ENCODE data around the gene PLK3. TPM values are rescaled to one million over a fixed set of nuclear protein-coding genes. Genes with fewer than 3 reads are reported as not detected.

PLK3 gene
- total and polyA plus RNA-seq, 2 donors from 2014 or later = 4.4 to 24.3 TPM

DNA sequence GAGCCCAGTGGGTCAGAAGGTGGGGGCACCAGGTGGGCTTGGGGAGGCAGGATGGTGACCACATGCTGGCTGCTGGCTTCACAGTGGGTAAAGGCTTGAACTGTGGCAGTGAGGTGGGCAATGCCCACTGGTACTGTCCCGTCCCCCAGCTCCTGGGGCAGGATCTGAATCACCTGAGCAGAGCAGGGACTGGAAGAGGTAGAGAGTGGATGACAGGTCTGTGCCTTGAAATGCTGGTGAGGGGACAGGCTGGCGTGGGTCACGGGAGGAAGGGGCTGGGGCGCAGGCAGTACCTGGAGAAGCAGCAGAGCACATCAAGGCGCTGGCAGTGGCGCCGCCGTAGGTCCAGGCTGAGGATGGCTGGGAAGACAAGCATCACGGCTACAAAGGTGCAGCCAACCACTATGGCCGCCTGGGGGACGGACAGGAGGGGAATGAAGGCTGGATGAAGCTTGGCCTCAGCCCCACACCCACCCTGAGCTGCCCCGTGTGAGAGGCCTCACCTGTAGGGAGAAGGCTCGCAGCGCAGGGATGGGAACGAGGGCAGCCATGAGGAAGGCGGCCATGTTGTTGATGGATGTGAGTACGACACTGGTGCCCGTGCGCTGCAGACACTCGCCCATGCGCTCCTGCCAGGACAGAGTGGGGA lies 27.9 kb downstream of the PLK3 start:
- H3K4me1 ChIP-seq (ENCODE audit: control insufficient read depth in 2 of 3, insufficient read depth in 2 of 3, low read depth in 1 of 3, low read length in 3 of 3) = no peaks in the 10 kb centered on the region
- H3K27ac ChIP-seq (ENCODE audit: low read depth in 2 of 2, low read length in 2 of 2) = no peak overlapping the region
- H3K36me3 ChIP-seq (ENCODE audit: control insufficient read depth in 2 of 3, insufficient read depth in 3 of 3, low read length in 3 of 3) = no peaks in the 10 kb centered on the region
- H3K27me3 ChIP-seq (ENCODE audit: control insufficient read depth, insufficient read depth, low read length) = no peaks in the 10 kb centered on the region
- no peak overlapping the region for H3K9ac ChIP-seq (ENCODE audit: low read length in 3 of 3)
- no peaks in the 10 kb centered on the region for H3K9me3 ChIP-seq (ENCODE audit: control insufficient read depth in 2 of 3, insufficient read depth in 1 of 3, low read length in 3 of 3)
- DNase-seq (no peak), FAIRE-seq (no peak)
- H3K4me3 ChIP-seq (ENCODE audit: low read length in 3 of 3) = no peak overlapping the region
- intact Hi-C loops (cut with DNase I) = no loop called here
- TF ChIP-seq CTCF (IDR thresholded peaks at IDR 0.05; ENCODE audit: borderline replicate concordance, extremely low read depth, insufficient read depth) = no peak

DNA sequence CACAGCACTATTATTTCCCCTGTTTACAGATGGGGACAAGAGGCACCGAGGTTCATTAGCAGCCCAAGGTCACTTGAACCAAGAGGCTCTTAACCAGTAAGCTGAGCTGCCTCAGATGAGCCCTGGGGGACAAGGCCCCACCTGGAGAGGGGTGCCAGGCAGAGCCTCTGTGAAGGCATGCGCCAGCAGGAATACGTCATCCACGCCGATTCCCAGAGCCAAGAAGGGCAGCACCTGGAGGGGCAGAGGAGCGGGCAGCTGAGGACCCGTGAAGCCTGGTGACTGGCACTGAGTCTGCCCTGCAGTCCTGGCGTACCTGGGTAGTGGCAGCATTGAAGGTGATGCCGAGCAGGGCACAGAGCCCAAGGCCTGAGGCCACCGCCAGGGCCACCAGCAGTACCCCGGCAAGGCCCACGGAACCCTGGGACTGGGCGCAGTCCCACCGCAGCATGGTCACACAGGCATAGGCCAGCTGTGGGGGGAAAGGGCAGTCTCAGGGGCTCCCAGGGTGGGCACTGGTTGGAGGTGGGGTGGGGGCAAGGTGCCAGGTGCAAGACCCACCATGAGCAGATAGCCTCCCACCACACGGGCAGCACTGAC lies 28.8 kb downstream of the PLK3 start:
- peak in 1 of 5 donors; percentile 64 for DNase-seq
- no peak for TF ChIP-seq CTCF (IDR thresholded peaks at IDR 0.05; ENCODE audit: borderline replicate concordance, extremely low read depth, insufficient read depth)
- no peak overlapping the region for H3K4me3 ChIP-seq (ENCODE audit: low read length in 3 of 3)
- H3K4me1 ChIP-seq (ENCODE audit: control insufficient read depth in 2 of 3, insufficient read depth in 2 of 3, low read depth in 1 of 3, low read length in 3 of 3) = no peaks in the 10 kb centered on the region
- no peaks in the 10 kb centered on the region for H3K36me3 ChIP-seq (ENCODE audit: control insufficient read depth in 2 of 3, insufficient read depth in 3 of 3, low read length in 3 of 3)
- H3K27me3 ChIP-seq (ENCODE audit: control insufficient read depth, insufficient read depth, low read length) = no peaks in the 10 kb centered on the region
- H3K9me3 ChIP-seq (ENCODE audit: control insufficient read depth in 2 of 3, insufficient read depth in 1 of 3, low read length in 3 of 3) = no peaks in the 10 kb centered on the region
- no peak for FAIRE-seq
- no peak overlapping the region for H3K9ac ChIP-seq (ENCODE audit: low read length in 3 of 3)
- no peak overlapping the region for H3K27ac ChIP-seq (ENCODE audit: low read depth in 2 of 2, low read length in 2 of 2)
- intact Hi-C loops (cut with DNase I) = no loop called here

DNA sequence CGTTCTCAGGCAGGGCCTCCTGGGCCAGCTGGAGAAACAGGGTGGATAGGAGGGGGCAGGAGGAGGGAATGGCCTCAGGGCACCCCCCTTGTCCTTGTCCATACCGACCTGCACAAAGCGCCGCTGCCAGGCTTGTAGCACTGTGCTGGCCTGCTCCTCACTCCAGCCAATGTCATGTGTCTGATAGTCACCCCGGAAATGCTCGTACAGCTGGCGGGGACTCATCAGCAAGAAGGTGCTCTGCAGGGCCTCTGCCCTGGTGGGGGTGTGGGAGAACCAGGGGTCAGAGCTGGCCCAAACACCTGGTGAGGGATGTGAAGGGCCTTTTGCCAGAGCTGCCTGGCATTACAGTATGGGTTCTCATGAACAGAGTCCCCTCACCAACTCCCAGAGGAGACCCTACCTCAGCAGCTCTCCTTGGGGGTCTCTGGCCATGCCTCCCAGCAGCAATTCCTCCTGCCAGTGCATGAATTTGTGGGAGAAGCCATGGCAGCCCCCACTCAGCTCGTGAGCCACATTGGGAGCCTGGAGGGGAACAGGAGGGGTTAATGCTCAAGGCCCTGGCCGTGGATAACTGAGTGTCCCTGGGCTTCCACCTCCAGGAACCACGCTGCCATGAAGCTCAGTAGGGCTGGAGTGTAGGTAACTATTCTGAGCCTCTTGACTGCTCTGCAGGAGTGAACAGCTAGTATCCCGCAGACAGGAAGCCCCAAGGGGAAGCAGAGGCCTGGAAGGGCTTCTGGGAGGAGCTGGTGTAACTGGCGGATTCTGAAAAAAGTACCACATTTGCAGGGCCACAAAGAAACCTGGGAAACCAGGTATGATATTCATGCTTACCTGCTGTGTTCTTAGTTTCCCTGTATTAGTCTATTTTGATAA lies 29.6 kb downstream of the PLK3 start:
- no peak for FAIRE-seq
- Histone ChIP-seq H3K36me3 (ENCODE audit: control insufficient read depth in 2 of 3, insufficient read depth in 3 of 3, low read length in 3 of 3) (no peaks in the 10 kb centered on the region), H3K9ac (ENCODE audit: low read length in 3 of 3) (no peak overlapping the region), H3K9me3 (ENCODE audit: control insufficient read depth in 2 of 3, insufficient read depth in 1 of 3, low read length in 3 of 3) (no peaks in the 10 kb centered on the region), H3K4me1 (ENCODE audit: control insufficient read depth in 2 of 3, insufficient read depth in 2 of 3, low read depth in 1 of 3, low read length in 3 of 3) (no peaks in the 10 kb centered on the region), H3K27me3 (ENCODE audit: control insufficient read depth, insufficient read depth, low read length) (no peaks in the 10 kb centered on the region), H3K4me3 (ENCODE audit: low read length in 3 of 3) (no peak overlapping the region), H3K27ac (ENCODE audit: low read depth in 2 of 2, low read length in 2 of 2) (no peak overlapping the region)
- DNase-seq = peak in 1 of 5 donors; percentile 78
- no peak for TF ChIP-seq CTCF (IDR thresholded peaks at IDR 0.05; ENCODE audit: borderline replicate concordance, extremely low read depth, insufficient read depth)
- intact Hi-C loops (cut with DNase I) = loop anchor here (10.0 kb wide), 1 partner anchor 45 kb away; the partner anchor contains the start of gene BEST4

Measured in kidney (tissue), 14 donors.